MM.1S (cell line): ENCODE results near the gene PREP.

ENCODE experiments used
- DNase-seq: peaks from one replicate; pipeline ENCODE4 v3.0.0-alpha.2; 2015
- H2AFZ ChIP-seq: fragments of 300-600 bp; sonication (generic); 2 replicates; pipeline ENCODE4 v1.6.0; 2016; ENCODE audit warnings: antibody characterized with exemption, low read length
- H3F3A ChIP-seq: fragments of 300-600 bp; sonication (generic); 2 replicates; pipeline ENCODE4 v1.6.1; 2016; ENCODE audit warnings: mild to moderate bottlenecking, antibody characterized with exemption, low read length, moderate library complexity, mixed read lengths; ENCODE audit not compliant: insufficient read depth
- H3K27ac ChIP-seq: fragments of 300-600 bp; sonication (generic); 2 replicates; pipeline ENCODE4 v1.5.1; 2016; ENCODE audit warnings: mild to moderate bottlenecking, low read length
- H3K27me3 ChIP-seq: fragments of 300-600 bp; sonication (generic); replicated peaks from 2 replicates; pipeline ENCODE4 v1.6.0; 2016; ENCODE audit warnings: low read length; ENCODE audit not compliant: insufficient read depth
- H3K36me3 ChIP-seq: fragments of 300-600 bp; sonication (generic); replicated peaks from 2 replicates; pipeline ENCODE4 v1.6.1; 2016; ENCODE audit warnings: mild to moderate bottlenecking, low read length, mixed read lengths; ENCODE audit not compliant: insufficient read depth
- H3K4me1 ChIP-seq: fragments of 300-600 bp; sonication (generic); 2 replicates; pipeline ENCODE4 v1.6.1; 2016; ENCODE audit warnings: low read length, mixed read lengths
- H3K4me2 ChIP-seq: fragments of 300-600 bp; sonication (generic); 2 replicates; pipeline ENCODE4 v1.6.0; 2016; ENCODE audit warnings: low read depth, low read length
- H3K4me3 ChIP-seq: fragments of 300-600 bp; sonication (generic); 2 replicates; pipeline ENCODE4 v1.5.1; 2016; ENCODE audit warnings: low read length, mixed read lengths
- H3K79me2 ChIP-seq: fragments of 300-600 bp; sonication (generic); 2 replicates; pipeline ENCODE4 v1.6.1; 2016; ENCODE audit warnings: mixed run types, low read length, mixed read lengths
- H3K9ac ChIP-seq: fragments of 300-600 bp; sonication (generic); 2 replicates; pipeline ENCODE4 v1.6.1; 2016; ENCODE audit warnings: low read length, mixed read lengths
- H3K9me2 ChIP-seq: fragments of 300-600 bp; sonication (generic); replicated peaks from 2 replicates; pipeline ENCODE4 v1.6.1; 2016; ENCODE audit warnings: mild to moderate bottlenecking, low read length, mixed read lengths; ENCODE audit not compliant: insufficient read depth
- H3K9me3 ChIP-seq: fragments of 300-600 bp; sonication (generic); replicated peaks from 2 replicates; pipeline ENCODE4 v1.6.1; 2016; ENCODE audit warnings: mild to moderate bottlenecking, low read length, mixed read lengths; ENCODE audit not compliant: insufficient read depth
- H4K20me1 ChIP-seq: fragments of 300-600 bp; sonication (generic); 2 replicates; pipeline ENCODE4 v1.6.1; 2016; ENCODE audit warnings: mild to moderate bottlenecking, low read length, moderate library complexity, mixed read lengths; ENCODE audit not compliant: insufficient read depth
- CTCF ChIP-seq: fragments of 300-600 bp; sonication (generic); IDR thresholded peaks from 2 replicates; pipeline ENCODE4 v1.5.1; 2016; ENCODE audit warnings: antibody characterized with exemption, low read length, mixed read lengths
- EZH2 ChIP-seq: fragments of 300-600 bp; sonication (generic); optimal IDR thresholded peaks from 2 replicates; pipeline ENCODE3; 2017; ENCODE audit warnings: low read depth, mild to moderate bottlenecking, antibody characterized with exemption, low read length, mixed read lengths
- EZH2phosphoT487 ChIP-seq: fragments of 300-600 bp; sonication (generic); IDR thresholded peaks from 2 replicates; pipeline ENCODE4 v1.6.1; 2018; ENCODE audit warnings: antibody characterized with exemption, low read length

PREP gene

GRCh38 chr6:105301756-105302616 lies 100.9 kb downstream of the PREP start:
- Histone ChIP-seq H3K9me3 (no peaks in the 10 kb centered on the region), H3K4me1 (no peaks in the 10 kb centered on the region), H3F3A (no peaks in the 10 kb centered on the region), H2AFZ (no peak overlapping the region), H4K20me1 (no peaks in the 10 kb centered on the region), H3K4me2 (no peak overlapping the region), H3K27me3 (no peaks in the 10 kb centered on the region), H3K79me2 (no peaks in the 10 kb centered on the region), H3K36me3 (no peaks in the 10 kb centered on the region), H3K4me3 (no peak overlapping the region), H3K27ac (no peak overlapping the region), H3K9me2 (no peaks in the 10 kb centered on the region), H3K9ac (no peak overlapping the region)
- TF ChIP-seq EZH2 = no peak
- TF ChIP-seq EZH2phosphoT487 = no peak
- TF ChIP-seq CTCF = no peak
- DNase-seq = no peak

- Histone ChIP-seq H2AFZ (no peak overlapping the region), H3K27me3 (no peaks in the 10 kb centered on the region), H3K79me2 (no peaks in the 10 kb centered on the region), H3K4me2 (no peak overlapping the region), H3K36me3 (no peaks in the 10 kb centered on the region), H3K27ac (no peak overlapping the region), H3K9ac (no peak overlapping the region), H4K20me1 (no peaks in the 10 kb centered on the region), H3K4me1 (no peaks in the 10 kb centered on the region), H3F3A (no peaks in the 10 kb centered on the region), H3K4me3 (no peak overlapping the region), H3K9me2 (no peaks in the 10 kb centered on the region), H3K9me3 (no peaks in the 10 kb centered on the region)
- no peak for DNase-seq
- TF ChIP-seq EZH2 (no peak), CTCF (no peak), EZH2phosphoT487 (no peak)
Observed at GRCh38 chr6:105301072-105301503, 101.8 kb downstream of the PREP start.

GRCh38 chr6:105300090-105300489 lies 102.8 kb downstream of the PREP start:
- no peaks in the 10 kb centered on the region for H4K20me1 ChIP-seq
- H3K27ac ChIP-seq = no peak overlapping the region
- no peaks in the 10 kb centered on the region for H3F3A ChIP-seq
- H3K36me3 ChIP-seq = no peaks in the 10 kb centered on the region
- no peaks in the 10 kb centered on the region for H3K79me2 ChIP-seq
- no peaks in the 10 kb centered on the region for H3K9me3 ChIP-seq
- no peak overlapping the region for H3K4me2 ChIP-seq
- no peaks in the 10 kb centered on the region for H3K27me3 ChIP-seq
- no peak overlapping the region for H2AFZ ChIP-seq
- H3K4me3 ChIP-seq = no peak overlapping the region
- no peak for DNase-seq
- no peaks in the 10 kb centered on the region for H3K4me1 ChIP-seq
- H3K9ac ChIP-seq = no peak overlapping the region
- TF ChIP-seq EZH2 (no peak), EZH2phosphoT487 (no peak), CTCF (no peak)
- no peaks in the 10 kb centered on the region for H3K9me2 ChIP-seq
